Endothelial cell of umbilical vein (primary cell): ENCODE measurements around the gene INTS7.

ENCODE experiments used
- CTCF ChIP-seq, 2 donors: IDR thresholded peaks; 1 replicate in 1 of 2; 2 replicates in 1 of 2; pipeline ENCODE4 v1.5.1; 2011; ENCODE audit warnings: low read length in 2 of 2, mild to moderate bottlenecking in 2 of 2, moderate library complexity in 2 of 2, control low read depth in 1 of 2, inconsistent platforms in 1 of 2, low read depth in 1 of 2; ENCODE audit not compliant: insufficient read depth in 1 of 2; ENCODE audit errors: extremely low read depth in 1 of 2
- EZH2 ChIP-seq: IDR thresholded peaks from 2 replicates; pipeline ENCODE4 v1.6.1; 2012; ENCODE audit warnings: borderline replicate concordance, low read depth, mild to moderate bottlenecking, moderate library complexity, low read length, inconsistent platforms; ENCODE audit not compliant: severe bottlenecking
- FOS ChIP-seq: IDR thresholded peaks from 2 replicates; pipeline ENCODE4 v1.6.1; 2011; ENCODE audit warnings: mild to moderate bottlenecking, low read length, moderate library complexity, borderline replicate concordance; ENCODE audit not compliant: insufficient read depth
- MAX ChIP-seq: IDR thresholded peaks from 2 replicates; pipeline ENCODE4 v1.6.1; 2011; ENCODE audit not compliant: insufficient read depth, insufficient read length
- POLR2A ChIP-seq: IDR thresholded peaks from 2 replicates; pipeline ENCODE4 v1.6.1; 2012; ENCODE audit warnings: low read depth, mild to moderate bottlenecking, control low read depth, low read length
- POLR2AphosphoS5 ChIP-seq: IDR thresholded peaks from 2 replicates; pipeline ENCODE4 v1.6.1; 2012; ENCODE audit warnings: low read depth, mild to moderate bottlenecking, control low read depth, low read length, moderate library complexity; ENCODE audit not compliant: insufficient read depth

GRCh38 chr1:212035835-212036605, 663 bp upstream of the INTS7 start:
- no peak for TF ChIP-seq EZH2
- no peak for TF ChIP-seq POLR2A
- TF ChIP-seq CTCF (IDR thresholded peaks at IDR 0.05; ENCODE audit: extremely low read depth in 1 of 2, insufficient read depth in 1 of 2, low read depth in 1 of 2, low read length in 2 of 2): no peak
- no peak for TF ChIP-seq MAX
- TF ChIP-seq POLR2AphosphoS5: no peak
- no peak for TF ChIP-seq FOS
